NCI-H2196 (cell line): ENCODE results near the gene ARID1A.
A peak's percentile ranks its signal among the peaks of the same experiment; 100 is the strongest.

Experiments used
- DNase-seq: peaks from one replicate; lab custom pipeline; 2025; ENCODE audit not compliant: unreplicated experiment; lab: John Stamatoyannopoulos, UW

Gene ARID1A

GRCh38 chr1:26826261-26827105, 130.7 kb downstream of the ARID1A start, which contains the start of gene ZDHHC18:
Gene ZDHHC18, plus strand, starts transcription at chr1:26826688. Its CDS starts 117 bp downstream, at chr1:26826805.
- DNase-seq = peak; percentile 81

GRCh38 chr1:26827106-26827604, 131.3 kb downstream of the ARID1A start:
- DNase-seq = no peak

GRCh38 chr1:26827663-26828062, 131.8 kb downstream of the ARID1A start:
- no peak for DNase-seq

- DNase-seq = no peak
These were observed 132.7 kb downstream of the ARID1A start for GRCh38 chr1:26828411-26828991.

- no peak for DNase-seq
These were observed 133.5 kb downstream of the ARID1A start for GRCh38 chr1:26829184-26829911.

GRCh38 chr1:26831059-26831458, 135.2 kb downstream of the ARID1A start:
- DNase-seq = no peak
